ENCODE measurements around the gene GPR35. TPM values are rescaled to one million over a fixed set of nuclear protein-coding genes. Genes with fewer than 3 reads are reported as not detected.
"Not testable (repeated sequence)": the region's sequence is repeated elsewhere in the genome, so short reads cannot be mapped to it uniquely, and the experiment has no call there.

GPR35 gene
- total and polyA plus RNA-seq, 2 donors (not counting 3 experiments of a cell fraction or from before 2014, with no cell fraction given) = 0.18 to 0.33 TPM

- TF ChIP-seq POLR2A (IDR thresholded peaks at IDR 0.05; ENCODE audit: low read depth, low read length) (no peak), GATA2 (IDR thresholded peaks at IDR 0.05; ENCODE audit: insufficient read depth, insufficient read length, low read depth, low read length) (no peak), POLR2AphosphoS5 (IDR thresholded peaks at IDR 0.05; ENCODE audit: insufficient read depth, low read depth, low read length) (no peak), MAX (IDR thresholded peaks at IDR 0.05; ENCODE audit: insufficient read depth, insufficient read length) (no peak), EZH2 (IDR thresholded peaks at IDR 0.05; ENCODE audit: borderline replicate concordance, low read depth, low read length, severe bottlenecking) (no peak), JUN (IDR thresholded peaks at IDR 0.05; ENCODE audit: borderline replicate concordance, insufficient read depth, insufficient read length, low read depth) (no peak), CTCF (IDR thresholded peaks at IDR 0.05; ENCODE audit: extremely low read depth in 1 of 2, insufficient read depth in 1 of 2, low read depth in 1 of 2, low read length in 2 of 2) (no peak), MYC (IDR thresholded peaks at IDR 0.05; ENCODE audit: low read depth, low read length) (no peak), FOS (IDR thresholded peaks at IDR 0.05; ENCODE audit: borderline replicate concordance, insufficient read depth, low read length) (no peak)
- H3K36me3 ChIP-seq (ENCODE audit: control insufficient read depth in 2 of 2, extremely low read depth in 1 of 2, insufficient read depth in 2 of 2, low read length in 2 of 2) = no peaks in the 10 kb centered on the region
- H3K4me1 ChIP-seq (ENCODE audit: control insufficient read depth, extremely low read depth, insufficient read depth, low read length) = no peaks in the 10 kb centered on the region
- FAIRE-seq (no peak), DNase-seq (ENCODE audit: low read depth, low spot score) (no peak)
- H3K79me2 ChIP-seq (ENCODE audit: control insufficient read depth, insufficient read depth, low read length) = no peaks in the 10 kb centered on the region
- no TSS peak for BruUV-seq (replicated peaks)
- no peaks in the 10 kb centered on the region for H3K9me1 ChIP-seq (replicated peaks; ENCODE audit: control insufficient read depth, extremely low read depth, insufficient read depth, low read length)
- H4K20me1 ChIP-seq (replicated peaks; ENCODE audit: control insufficient read depth, extremely low read depth, insufficient read depth, low read length) = no peaks in the 10 kb centered on the region
- ChIA-PET POLR2A (no interaction called here), CTCF (interaction anchor here (1.7 kb wide), 1 partner anchor 168 kb away, joined by 4 read pairs; no protein-coding TSS in a partner anchor)
- no peak overlapping the region for H3K4me3 ChIP-seq (replicated peaks in 1 of 3; ENCODE audit: insufficient read depth in 1 of 3, low read depth in 1 of 3, low read length in 3 of 3)
- H2AFZ ChIP-seq (ENCODE audit: low read depth, low read length) = no peak overlapping the region
- H3K4me2 ChIP-seq (ENCODE audit: insufficient read depth, low read length) = no peak overlapping the region
- H3K9me3 ChIP-seq (replicated peaks; ENCODE audit: control insufficient read depth, insufficient read depth, low read length) = no peaks in the 10 kb centered on the region
- peaks cover 0 to 7% of the 10 kb centered on the region in 2 experiments for H3K27me3 ChIP-seq (ENCODE audit: control insufficient read depth in 2 of 2, insufficient read depth in 2 of 2, low read length in 2 of 2)
- dilution Hi-C loops (cut with MboI; ENCODE audit: extremely low pct_ligation_motif_present, low sequenced_read_pairs) (no loop called here), intact Hi-C loops (cut with micrococcal nuclease) (no loop called here)
- H3K9ac ChIP-seq (replicated peaks; ENCODE audit: extremely low read depth, insufficient read depth, low read length) = no peak overlapping the region
- H3K27ac ChIP-seq (ENCODE audit: insufficient read depth, low read depth, low read length) = no peak overlapping the region
Observed at GRCh38 chr2:240672701-240673190, 47.5 kb downstream of the GPR35 start.

GRCh38 chr2:240674461-240675184 lies 49.3 kb downstream of the GPR35 start:
- dilution Hi-C loops (cut with MboI; ENCODE audit: extremely low pct_ligation_motif_present, low sequenced_read_pairs); DNase-seq (ENCODE audit: low read depth, low spot score); H3K36me3 ChIP-seq (ENCODE audit: control insufficient read depth in 2 of 2, extremely low read depth in 1 of 2, insufficient read depth in 2 of 2, low read length in 2 of 2); H2AFZ ChIP-seq (ENCODE audit: low read depth, low read length); POLR2A ChIA-PET; H3K79me2 ChIP-seq (ENCODE audit: control insufficient read depth, insufficient read depth, low read length); H3K9ac ChIP-seq (replicated peaks; ENCODE audit: extremely low read depth, insufficient read depth, low read length); H3K4me3 ChIP-seq (replicated peaks in 1 of 3; ENCODE audit: insufficient read depth in 1 of 3, low read depth in 1 of 3, low read length in 3 of 3); H3K4me1 ChIP-seq (ENCODE audit: control insufficient read depth, extremely low read depth, insufficient read depth, low read length); intact Hi-C loops (cut with micrococcal nuclease); H3K27ac ChIP-seq (ENCODE audit: insufficient read depth, low read depth, low read length); H3K9me3 ChIP-seq (replicated peaks; ENCODE audit: control insufficient read depth, insufficient read depth, low read length); H3K27me3 ChIP-seq (ENCODE audit: control insufficient read depth in 2 of 2, insufficient read depth in 2 of 2, low read length in 2 of 2); H4K20me1 ChIP-seq (replicated peaks; ENCODE audit: control insufficient read depth, extremely low read depth, insufficient read depth, low read length); FAIRE-seq; H3K9me1 ChIP-seq (replicated peaks; ENCODE audit: control insufficient read depth, extremely low read depth, insufficient read depth, low read length); H3K4me2 ChIP-seq (ENCODE audit: insufficient read depth, low read length); BruUV-seq (replicated peaks): not testable (repeated sequence)
- CTCF ChIA-PET = interaction anchor here (1.7 kb wide), 1 partner anchor 166 kb away, joined by 4 read pairs; no protein-coding TSS in a partner anchor

Data from endothelial cell of umbilical vein (primary cell).